NCI-H2107 treated with DMSO at 0.1 percent for 48 hours (cell line): ENCODE results near the gene SOBP.

Experiments
- DNase-seq: peaks from one replicate; lab custom pipeline; 2025; ENCODE audit not compliant: unreplicated experiment; lab: John Stamatoyannopoulos, UW

SOBP gene

GRCh38 chr6:107613651-107614379 is 123.9 kb downstream of the SOBP start:
- DNase-seq, result no peak

DNA sequence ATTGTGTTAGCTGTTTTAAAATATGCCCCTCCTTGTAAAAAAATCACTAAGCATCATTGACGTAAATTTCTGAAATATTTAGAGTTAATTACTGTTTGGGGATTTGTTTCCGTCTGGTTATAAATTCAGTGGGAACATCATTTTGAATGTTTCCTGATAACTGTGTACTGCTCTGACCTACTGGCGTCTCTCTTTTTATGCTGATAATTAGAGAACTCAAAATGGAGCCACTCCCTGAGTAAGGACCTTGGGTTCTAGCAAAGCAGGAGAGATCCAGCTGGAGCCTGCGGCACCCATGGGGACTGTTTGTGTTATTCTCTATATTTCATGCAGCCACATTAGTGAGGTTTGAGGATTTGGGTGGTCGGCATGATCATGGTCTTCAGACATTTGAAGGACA is 124.9 kb downstream of the SOBP start:
- no peak for DNase-seq

DNA sequence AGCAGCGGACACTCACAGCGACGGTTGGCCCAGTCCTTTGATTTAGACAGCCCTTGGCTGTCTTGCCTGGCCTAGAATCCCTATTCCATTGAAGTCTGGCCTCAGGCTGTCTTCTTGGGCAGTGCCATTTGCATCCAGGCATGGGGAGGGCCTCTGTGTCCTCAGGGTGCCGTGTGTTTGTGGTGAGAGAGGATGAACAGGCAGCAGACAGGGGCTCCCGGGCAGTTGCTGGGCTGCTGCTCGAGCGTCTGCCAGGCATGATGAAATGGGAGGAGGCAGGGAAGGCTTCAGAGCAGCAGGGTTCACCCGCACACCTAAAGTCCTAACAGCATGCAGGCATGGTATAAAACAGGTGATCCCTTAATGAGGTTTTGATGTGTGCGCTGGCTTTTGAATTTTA is 126.9 kb downstream of the SOBP start:
- peak; percentile 52 for DNase-seq

DNA sequence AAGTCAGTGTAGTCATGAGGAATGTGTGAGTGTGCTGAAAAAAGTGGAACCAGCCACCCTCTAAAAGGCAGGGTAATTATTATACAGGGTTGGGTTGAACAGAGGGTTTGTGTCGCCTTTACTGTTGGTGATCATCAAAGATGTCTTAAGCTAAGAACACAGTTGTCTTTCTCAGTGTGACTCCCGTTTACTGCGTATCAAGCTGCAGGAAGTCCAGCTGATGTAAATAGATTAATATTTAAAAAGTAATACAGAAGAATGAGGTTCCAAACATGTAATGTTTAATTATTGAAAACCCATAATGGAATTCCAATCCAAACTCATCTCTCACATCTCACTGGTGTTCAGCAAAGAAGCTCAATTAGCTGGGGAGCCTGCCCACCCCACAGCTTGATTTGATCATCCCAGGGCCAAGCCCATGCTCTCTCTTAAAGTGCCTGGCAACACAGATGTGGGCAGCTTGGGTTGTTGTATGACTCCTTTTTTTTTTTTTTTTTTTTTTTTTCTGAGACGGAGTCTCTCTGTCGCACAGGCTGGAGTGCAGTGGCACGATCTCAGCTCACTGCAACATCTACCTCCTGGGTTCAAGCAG is 127.5 kb downstream of the SOBP start:
- DNase-seq, result no peak

GRCh38 chr6:107618672-107619071 is 128.8 kb downstream of the SOBP start:
- no peak for DNase-seq

DNA sequence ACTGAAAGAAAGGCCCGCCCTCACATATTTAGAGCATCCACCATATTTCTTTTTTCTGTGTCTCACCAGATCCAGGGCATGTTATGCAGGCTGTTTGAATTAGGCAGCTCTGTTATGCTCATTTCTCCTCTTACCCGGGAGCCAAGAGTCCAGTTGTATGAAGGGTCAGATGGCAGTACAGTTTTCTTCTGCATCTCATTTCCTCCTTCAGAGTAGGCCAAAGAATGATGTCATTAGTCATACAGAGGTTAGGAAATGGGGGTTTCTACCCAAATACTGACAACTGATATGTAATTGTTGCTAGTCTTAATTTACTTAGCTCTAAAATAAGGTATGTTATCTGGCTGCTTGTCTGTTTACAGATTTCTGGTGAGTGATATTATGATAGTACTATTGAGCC is 130.8 kb downstream of the SOBP start:
- DNase-seq, result no peak

DNA sequence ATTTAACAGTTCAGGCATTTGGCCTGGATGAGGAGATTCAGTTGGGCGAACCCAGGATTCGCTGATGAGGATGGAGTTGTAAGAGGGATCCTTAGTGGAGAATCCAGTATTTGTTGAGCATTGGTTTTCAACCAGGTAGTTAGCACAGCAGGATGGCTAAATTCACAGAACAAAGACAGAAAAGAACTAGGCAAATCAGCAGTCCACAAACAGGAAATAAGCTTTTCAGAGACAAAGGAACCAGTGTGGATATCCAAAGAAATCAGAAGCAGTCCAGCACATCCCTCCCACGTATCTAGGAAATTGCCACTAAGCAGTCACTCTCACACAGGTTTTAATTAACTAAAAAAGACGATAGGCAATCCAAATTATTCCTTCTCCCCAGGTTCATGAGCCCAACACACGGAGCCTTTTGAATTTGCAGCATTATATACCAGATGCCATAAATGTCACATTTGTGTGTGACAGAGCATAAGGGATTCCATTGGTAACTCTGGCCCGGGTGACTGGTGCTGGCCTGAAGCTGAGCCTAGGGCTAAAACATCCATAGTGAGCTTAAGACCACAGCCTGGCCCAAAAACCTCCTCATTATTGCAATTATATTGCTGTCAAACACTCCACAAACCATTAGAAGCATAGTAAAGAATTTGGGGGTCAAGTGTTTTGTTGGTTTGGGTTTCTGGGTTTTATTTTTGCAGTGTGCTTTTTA is 131.5 kb downstream of the SOBP start:
- DNase-seq, result peak; percentile 53

DNA sequence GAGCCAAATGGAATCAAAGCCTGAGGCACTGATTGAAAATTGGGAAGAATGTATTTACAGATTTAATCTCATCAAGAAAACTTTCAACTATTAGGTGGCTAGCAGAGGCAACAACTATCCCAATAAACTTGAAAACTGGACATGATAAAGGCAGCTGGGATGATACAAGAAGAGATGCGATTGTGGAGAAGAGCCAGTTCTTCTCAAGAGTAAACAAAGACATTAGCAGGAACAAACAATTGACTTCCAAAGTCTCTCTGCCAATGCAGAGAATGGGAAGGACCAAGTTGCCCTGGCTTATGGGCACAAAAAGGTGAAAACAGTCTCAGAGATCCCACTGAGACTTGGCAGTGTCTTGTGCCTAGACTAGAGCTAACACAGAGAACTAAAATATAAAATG is 132.4 kb downstream of the SOBP start:
- no peak for DNase-seq

DNA sequence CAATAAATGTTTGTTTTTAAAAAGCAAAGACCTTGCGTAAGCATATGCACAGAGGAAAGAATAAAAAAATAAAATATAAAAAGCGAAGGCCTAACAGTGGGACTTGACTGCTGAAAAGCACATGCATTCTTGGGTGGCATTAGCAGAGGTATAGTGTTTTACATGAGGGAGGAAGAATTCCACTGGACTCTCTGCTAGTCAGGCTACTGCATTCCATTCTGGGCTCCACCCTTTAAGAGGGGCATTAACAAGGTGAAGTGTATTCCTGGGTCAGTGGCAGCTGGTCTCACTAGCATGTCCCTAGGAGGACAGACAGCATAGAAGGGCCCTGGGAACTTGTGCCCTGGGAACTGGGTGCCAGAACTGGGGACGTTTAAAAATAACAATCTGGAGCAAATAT is 134.1 kb downstream of the SOBP start:
- no peak for DNase-seq

GRCh38 chr6:107624541-107624940 is 134.6 kb downstream of the SOBP start:
- DNase-seq, result no peak

GRCh38 chr6:107625264-107625663 is 135.3 kb downstream of the SOBP start:
- DNase-seq, result peak; percentile 61

DNA sequence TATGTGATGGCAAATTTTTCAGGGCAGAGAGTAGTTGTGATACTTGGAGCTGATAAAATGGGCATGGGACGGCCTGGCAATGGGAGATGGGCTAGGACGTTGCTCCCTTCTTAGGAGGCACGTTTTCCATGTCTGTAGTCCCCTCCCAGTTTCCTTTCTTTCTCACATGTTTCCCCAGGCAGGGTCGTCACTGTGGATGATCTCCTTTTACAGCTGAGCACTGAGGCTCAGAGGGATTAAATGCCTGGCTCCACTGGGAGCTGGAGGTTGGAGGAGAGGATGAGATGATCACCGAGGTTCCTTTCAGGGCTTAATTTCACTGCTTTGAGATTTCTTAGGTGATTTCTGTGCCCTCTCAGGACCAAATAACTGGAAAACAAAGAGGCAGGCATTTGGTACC is 136.7 kb downstream of the SOBP start:
- DNase-seq, result no peak

DNA sequence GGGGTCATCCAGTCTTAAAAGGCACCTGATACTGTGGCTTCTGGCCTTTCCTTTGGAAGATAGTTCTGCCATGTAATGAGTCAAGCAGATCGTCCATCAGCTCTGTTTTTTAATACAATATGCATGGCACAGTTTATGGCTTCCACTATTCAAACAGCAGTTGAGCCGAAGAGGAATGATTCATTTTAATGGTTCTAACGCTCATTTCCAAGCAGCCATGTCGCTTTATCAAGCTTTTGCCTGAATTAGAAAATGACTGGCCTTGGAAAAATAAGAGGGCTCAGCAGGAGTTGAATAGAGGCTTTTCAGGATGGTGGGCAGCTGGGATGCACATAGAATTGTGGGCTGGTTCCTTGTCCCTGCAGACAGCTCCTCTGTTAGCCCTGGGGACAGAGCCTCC is 138.1 kb downstream of the SOBP start:
- DNase-seq, result no peak

- no peak for DNase-seq
Measured at GRCh38 chr6:107628878-107629277, 139.0 kb downstream of the SOBP start.

GRCh38 chr6:107629548-107630129 is 139.7 kb downstream of the SOBP start:
- DNase-seq, result peak; percentile 91

DNA sequence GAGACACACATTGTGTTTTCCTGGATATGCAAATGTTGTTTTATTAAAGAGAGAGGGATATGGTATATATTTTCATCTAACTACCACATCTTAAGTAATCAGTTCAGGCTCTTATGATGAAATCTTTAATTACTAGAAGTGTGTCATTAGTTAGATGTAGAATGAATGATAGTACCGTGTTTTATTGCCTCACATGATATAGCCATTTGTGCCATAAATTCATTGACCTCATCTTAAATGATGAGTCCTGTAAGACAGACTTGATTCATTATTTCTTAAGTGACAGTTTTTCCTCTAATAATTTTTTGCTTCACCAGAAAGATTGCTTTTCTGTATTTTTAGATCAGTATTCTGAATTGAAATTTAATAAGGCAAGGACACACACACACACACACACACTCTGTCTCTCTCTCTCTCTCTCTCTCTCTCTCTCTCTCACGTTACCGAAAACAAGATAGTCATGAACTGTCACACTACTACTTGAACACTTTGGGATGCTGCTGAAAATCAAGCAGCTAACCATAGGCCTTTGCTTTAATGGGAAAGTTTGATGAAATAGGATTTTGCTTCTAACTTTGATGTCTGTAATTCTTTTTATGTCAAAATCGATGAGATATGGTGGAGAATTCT is 140.5 kb downstream of the SOBP start:
- DNase-seq, result no peak

- DNase-seq, result no peak
Measured at GRCh38 chr6:107632381-107633136, 142.6 kb downstream of the SOBP start.

GRCh38 chr6:107633680-107634323 is 143.9 kb downstream of the SOBP start:
- no peak for DNase-seq

- no peak for DNase-seq
Measured at GRCh38 chr6:107634324-107635056, 144.6 kb downstream of the SOBP start.
